HFF-Myc (cell line): ENCODE data around the gene TAGLN.
A peak's percentile ranks its signal among the peaks of the same experiment; 100 is the strongest.

Experiments used
- DNase-seq: peaks from one replicate; pipeline ENCODE4 v3.0.0-alpha.2; 2011; ENCODE audit warnings: low read depth; ENCODE audit errors: extremely low read depth
- H3K4me3 ChIP-seq: replicated peaks from 2 replicates; pipeline ENCODE4 v1.5.1; 2011; ENCODE audit warnings: low read depth, mild to moderate bottlenecking, control low read depth, low read length
- TF ChIP-seq, protein P1 (sequence below): IDR thresholded peaks from 2 replicates; pipeline ENCODE4 v1.5.1; 2012; ENCODE audit warnings: mild to moderate bottlenecking, low read depth, low read length, control low read depth; ENCODE audit errors: missing control alignments

Gene TAGLN

DNA sequence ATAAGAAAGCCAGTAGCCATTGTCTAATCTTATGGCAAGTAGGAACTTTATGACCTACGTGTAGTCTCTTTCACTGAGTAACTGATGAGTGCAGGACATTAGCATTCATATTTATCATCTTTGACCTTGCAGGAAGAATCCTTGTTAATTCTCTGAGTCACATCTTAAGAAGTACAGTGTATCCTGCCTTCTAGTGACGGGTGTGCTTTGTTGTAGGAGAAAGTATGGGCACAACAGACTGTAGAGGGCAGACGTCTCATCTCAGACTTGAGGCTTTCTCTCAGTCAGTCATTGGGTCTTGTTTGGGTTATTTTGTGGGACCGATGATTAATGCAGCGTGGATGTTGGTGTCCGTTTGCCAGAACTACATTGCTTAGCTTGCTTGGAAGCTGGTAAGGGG is 40.1 kb downstream of the TAGLN start:
- no peak overlapping the region for H3K4me3 ChIP-seq
- DNase-seq, result peak; percentile 81
- TF ChIP-seq, protein P1, sequence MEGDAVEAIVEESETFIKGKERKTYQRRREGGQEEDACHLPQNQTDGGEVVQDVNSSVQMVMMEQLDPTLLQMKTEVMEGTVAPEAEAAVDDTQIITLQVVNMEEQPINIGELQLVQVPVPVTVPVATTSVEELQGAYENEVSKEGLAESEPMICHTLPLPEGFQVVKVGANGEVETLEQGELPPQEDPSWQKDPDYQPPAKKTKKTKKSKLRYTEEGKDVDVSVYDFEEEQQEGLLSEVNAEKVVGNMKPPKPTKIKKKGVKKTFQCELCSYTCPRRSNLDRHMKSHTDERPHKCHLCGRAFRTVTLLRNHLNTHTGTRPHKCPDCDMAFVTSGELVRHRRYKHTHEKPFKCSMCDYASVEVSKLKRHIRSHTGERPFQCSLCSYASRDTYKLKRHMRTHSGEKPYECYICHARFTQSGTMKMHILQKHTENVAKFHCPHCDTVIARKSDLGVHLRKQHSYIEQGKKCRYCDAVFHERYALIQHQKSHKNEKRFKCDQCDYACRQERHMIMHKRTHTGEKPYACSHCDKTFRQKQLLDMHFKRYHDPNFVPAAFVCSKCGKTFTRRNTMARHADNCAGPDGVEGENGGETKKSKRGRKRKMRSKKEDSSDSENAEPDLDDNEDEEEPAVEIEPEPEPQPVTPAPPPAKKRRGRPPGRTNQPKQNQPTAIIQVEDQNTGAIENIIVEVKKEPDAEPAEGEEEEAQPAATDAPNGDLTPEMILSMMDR, result peak; percentile 51

DNA sequence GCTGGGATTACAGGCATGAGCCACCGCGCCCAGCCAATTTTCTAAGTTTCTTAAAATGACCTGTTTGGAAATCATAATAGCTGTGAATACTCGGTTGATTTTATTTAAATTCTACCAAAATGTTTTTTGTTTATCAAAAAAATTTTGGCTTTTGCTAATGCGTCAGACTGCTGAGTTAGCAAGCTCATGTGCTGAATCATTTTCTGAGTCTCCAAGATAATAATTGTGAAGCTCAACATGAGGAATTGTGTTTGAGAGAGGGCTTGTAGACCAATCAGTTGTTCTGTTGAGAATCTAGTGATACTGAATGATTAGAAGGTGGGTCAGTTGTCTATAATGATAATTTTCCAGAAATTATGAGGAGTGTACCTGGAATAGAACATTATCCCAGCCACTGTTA is 49.2 kb downstream of the TAGLN start:
- no peak overlapping the region for H3K4me3 ChIP-seq
- TF ChIP-seq, protein P1, result no peak
- no peak for DNase-seq

DNA sequence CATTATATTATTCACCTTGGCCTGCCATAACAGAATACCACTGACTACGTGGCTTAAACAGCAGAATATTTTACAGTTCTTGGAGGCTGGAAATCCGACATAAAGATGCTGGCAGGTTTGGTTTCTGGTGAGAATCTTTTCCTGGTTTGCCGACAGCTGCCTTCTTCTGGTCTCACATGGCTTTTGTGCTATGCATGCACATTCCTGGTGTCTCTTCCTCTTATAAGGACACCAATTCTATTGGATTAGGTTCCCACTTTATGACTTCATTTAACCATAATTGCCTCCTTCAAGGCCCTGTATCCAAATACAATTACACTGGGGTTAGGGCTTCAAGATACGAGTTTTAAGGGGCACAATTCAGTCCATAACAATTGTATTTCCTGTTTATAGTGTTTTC is 50.4 kb downstream of the TAGLN start:
- TF ChIP-seq, protein P1, result no peak
- H3K4me3 ChIP-seq, result no peak overlapping the region
- DNase-seq, result no peak

DNA sequence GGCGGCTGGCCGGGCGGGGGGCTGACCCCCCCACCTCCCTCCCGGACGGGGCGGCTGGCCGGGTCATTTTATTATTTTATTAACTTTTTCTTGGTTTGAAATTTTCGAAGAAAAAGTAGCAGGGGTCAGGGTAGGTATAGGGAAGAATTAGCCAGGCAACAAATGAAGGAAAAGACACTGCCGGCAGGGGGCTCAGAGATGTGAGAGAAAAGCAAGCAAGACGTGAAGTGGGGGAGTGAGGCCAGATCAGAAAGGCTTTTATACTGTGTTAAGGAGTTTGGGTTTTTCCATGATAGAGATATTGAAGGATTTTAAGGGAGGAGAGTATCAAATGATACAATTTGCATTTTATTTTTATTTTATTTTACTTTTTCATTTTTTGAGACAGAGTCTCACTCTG is 52.3 kb downstream of the TAGLN start:
- no peak overlapping the region for H3K4me3 ChIP-seq
- TF ChIP-seq, protein P1, result no peak
- no peak for DNase-seq

DNA sequence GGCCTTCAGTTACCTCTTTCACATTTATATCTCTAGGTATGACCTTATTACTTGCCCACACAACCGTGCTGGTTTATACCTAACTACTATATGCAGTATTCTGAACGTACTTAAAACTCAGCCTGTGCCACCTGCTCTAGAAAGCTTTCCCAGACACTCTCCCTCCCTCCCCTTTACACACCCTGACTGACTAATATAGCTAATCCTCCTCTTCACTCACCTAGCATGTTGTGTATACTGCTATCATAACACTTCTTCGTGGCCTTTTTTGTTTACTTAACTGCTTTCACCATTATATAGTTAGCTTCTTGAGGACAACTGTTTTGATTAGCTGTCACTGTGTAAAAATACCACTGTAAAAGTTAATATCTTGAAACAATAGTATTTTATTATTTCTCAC is 56.8 kb downstream of the TAGLN start:
- no peak for DNase-seq
- H3K4me3 ChIP-seq, result no peak overlapping the region
- TF ChIP-seq, protein P1, result no peak

DNA sequence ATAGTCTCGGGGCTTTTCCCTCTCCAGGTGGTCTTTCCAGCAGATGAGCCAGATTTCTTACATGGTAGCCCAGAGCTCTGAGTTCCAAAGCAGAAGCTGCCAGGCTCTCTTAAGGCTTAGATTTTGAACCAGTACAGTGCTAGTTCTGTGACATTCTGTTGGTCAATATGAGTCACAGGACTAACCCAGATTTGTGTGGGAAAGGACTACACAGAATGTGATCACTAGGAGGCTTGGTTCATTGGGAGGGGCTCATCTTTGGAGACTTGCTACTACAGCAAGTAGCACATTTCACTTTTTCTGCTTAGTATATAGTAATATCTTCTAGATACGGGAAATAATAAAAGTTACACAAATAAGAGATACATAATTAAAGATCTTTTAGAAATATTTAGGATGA is 57.4 kb downstream of the TAGLN start:
- TF ChIP-seq, protein P1, result no peak
- DNase-seq, result no peak
- H3K4me3 ChIP-seq, result no peak overlapping the region
